Ascending aorta (tissue), 2 donors: ENCODE results near the gene WASHC4. TPM values are rescaled to one million over a fixed set of nuclear protein-coding genes. Genes with fewer than 3 reads are reported as not detected.
A peak's percentile ranks its signal among the peaks of the same experiment; 100 is the strongest.

Experiments used
- DNase-seq, 2 donors: peaks; one replicate each; pipeline ENCODE4 v3.0.0-alpha.2; 2019; ENCODE audit warnings: low spot score in 2 of 2
- H3K27ac ChIP-seq, 2 donors: fragments of 200-600 bp; sonication (generic); one replicate each; pipeline ENCODE4 v1.5.1; 2016 to 2017; ENCODE audit warnings: mild to moderate bottlenecking in 1 of 2
- H3K27me3 ChIP-seq: fragments of 200-600 bp; sonication (generic); one replicate; pipeline ENCODE4 v1.5.1; 2017
- H3K36me3 ChIP-seq, 2 donors: fragments of 200-600 bp; sonication (generic); one replicate each; pipeline ENCODE4 v1.5.1; 2016
- H3K4me1 ChIP-seq, 2 donors: fragments of 200-600 bp; sonication (generic); one replicate each; pipeline ENCODE4 v1.5.1; 2016 to 2017; ENCODE audit warnings: mild to moderate bottlenecking in 1 of 2
- H3K4me3 ChIP-seq, 2 donors: fragments of 200-600 bp; sonication (generic); one replicate each; pipeline ENCODE4 v1.5.1; 2016 to 2017; ENCODE audit warnings: mild to moderate bottlenecking in 1 of 2
- H3K9me3 ChIP-seq, 2 donors: fragments of 200-600 bp; sonication (generic); one replicate each; pipeline ENCODE4 v1.5.1; 2016
- intact Hi-C: fragments of 100-400 bp; cut with DNase I; formaldehyde crosslinking; loops from one replicate; pipeline ENCODE4 v1.15.1; 2023
- total RNA-seq: library from RNA; depleted of rRNA; stranded (reverse); fragments of >200 nt; gene quantifications from one replicate; pipeline ENCODE4 v1.1.0, GENCODE V29; 2016
- TF ChIP-seq, protein P1 (sequence below), 3 experiments: fragments of 200-600 bp in 2 of 3; fragments of 450-650 bp in 1 of 3; sonication (generic) in 2 of 3; IDR thresholded peaks; one replicate each; pipeline ENCODE4 v1.5.1; 2016 to 2019; ENCODE audit warnings: antibody characterized with exemption in 3 of 3, mild to moderate bottlenecking in 1 of 3, moderate library complexity in 1 of 3

The WASHC4 gene, protein sequence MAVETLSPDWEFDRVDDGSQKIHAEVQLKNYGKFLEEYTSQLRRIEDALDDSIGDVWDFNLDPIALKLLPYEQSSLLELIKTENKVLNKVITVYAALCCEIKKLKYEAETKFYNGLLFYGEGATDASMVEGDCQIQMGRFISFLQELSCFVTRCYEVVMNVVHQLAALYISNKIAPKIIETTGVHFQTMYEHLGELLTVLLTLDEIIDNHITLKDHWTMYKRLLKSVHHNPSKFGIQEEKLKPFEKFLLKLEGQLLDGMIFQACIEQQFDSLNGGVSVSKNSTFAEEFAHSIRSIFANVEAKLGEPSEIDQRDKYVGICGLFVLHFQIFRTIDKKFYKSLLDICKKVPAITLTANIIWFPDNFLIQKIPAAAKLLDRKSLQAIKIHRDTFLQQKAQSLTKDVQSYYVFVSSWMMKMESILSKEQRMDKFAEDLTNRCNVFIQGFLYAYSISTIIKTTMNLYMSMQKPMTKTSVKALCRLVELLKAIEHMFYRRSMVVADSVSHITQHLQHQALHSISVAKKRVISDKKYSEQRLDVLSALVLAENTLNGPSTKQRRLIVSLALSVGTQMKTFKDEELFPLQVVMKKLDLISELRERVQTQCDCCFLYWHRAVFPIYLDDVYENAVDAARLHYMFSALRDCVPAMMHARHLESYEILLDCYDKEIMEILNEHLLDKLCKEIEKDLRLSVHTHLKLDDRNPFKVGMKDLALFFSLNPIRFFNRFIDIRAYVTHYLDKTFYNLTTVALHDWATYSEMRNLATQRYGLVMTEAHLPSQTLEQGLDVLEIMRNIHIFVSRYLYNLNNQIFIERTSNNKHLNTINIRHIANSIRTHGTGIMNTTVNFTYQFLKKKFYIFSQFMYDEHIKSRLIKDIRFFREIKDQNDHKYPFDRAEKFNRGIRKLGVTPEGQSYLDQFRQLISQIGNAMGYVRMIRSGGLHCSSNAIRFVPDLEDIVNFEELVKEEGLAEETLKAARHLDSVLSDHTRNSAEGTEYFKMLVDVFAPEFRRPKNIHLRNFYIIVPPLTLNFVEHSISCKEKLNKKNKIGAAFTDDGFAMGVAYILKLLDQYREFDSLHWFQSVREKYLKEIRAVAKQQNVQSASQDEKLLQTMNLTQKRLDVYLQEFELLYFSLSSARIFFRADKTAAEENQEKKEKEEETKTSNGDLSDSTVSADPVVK
- 22.8 TPM for total RNA-seq

DNA sequence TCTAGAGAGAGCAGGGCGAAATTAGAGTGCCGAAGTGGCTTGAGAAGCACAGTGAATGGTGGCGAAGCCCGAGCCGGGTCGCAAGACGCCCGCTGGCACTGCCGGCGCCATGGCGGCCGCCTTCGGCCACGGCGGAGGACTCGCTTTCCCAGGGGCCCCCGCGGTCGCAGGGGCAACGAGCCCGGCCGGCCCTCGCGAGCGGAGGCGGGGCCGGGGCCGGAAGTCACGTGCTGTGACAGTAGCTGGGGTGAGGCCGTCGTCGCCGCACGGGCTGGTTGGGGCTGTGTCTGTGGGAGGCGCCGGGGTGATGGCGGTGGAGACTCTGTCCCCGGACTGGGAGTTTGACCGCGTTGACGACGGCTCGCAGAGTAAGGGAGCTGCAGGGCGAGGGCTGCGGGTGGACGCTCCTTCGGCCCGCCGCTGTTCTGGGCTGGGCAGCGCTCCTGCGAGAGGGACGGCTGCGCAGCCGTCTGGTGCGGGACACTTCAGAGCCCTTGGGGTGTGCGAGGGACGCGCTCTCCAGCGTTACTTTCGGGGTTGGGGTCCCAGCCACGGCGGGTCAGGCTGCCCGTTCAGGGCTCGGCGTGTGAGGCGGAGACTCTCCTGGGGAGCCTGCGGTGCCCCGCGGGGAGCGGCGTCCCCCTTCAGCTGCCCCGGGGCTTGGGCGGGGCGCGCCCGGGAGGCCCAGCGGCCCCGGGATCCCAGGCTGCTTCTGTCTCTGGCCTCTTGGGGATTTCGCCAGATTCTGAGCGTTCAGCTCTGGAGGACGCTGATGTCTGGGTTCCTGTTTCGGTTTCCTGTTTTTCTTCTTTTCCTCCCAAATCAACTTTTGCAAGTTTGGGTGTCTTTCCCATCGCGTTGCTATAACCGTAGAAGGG is at the start of gene WASHC4:
WASHC4 (plus strand) TSS at position 238 of the 878 bp plus-strand sequence; CDS start at position 308, 70 bp downstream.
- Histone ChIP-seq H3K4me1 (peaks cover 6 to 11% of the 10 kb centered on the region in 2 donors), H3K27me3 (no peaks in the 10 kb centered on the region), H3K4me3 (peak within 1 kb of the TSS; percentile 83 to 94), H3K36me3 (peaks cover 0 to 7% of the 10 kb centered on the region in 2 donors), H3K27ac (peak within 1 kb of the TSS; percentile 97 to 98), H3K9me3 (no peaks in the 10 kb centered on the region)
- TF ChIP-seq, protein P1, sequence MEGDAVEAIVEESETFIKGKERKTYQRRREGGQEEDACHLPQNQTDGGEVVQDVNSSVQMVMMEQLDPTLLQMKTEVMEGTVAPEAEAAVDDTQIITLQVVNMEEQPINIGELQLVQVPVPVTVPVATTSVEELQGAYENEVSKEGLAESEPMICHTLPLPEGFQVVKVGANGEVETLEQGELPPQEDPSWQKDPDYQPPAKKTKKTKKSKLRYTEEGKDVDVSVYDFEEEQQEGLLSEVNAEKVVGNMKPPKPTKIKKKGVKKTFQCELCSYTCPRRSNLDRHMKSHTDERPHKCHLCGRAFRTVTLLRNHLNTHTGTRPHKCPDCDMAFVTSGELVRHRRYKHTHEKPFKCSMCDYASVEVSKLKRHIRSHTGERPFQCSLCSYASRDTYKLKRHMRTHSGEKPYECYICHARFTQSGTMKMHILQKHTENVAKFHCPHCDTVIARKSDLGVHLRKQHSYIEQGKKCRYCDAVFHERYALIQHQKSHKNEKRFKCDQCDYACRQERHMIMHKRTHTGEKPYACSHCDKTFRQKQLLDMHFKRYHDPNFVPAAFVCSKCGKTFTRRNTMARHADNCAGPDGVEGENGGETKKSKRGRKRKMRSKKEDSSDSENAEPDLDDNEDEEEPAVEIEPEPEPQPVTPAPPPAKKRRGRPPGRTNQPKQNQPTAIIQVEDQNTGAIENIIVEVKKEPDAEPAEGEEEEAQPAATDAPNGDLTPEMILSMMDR (IDR thresholded peaks at IDR 0.05) = no peak
- intact Hi-C loops = loop anchor here (1.0 to 2.0 kb wide), 2 partner anchors 23 to 651 kb away; partner anchors contain the start of genes ALDH1L2 and CHST11
- peak; percentile 77 to 96 for DNase-seq

DNA sequence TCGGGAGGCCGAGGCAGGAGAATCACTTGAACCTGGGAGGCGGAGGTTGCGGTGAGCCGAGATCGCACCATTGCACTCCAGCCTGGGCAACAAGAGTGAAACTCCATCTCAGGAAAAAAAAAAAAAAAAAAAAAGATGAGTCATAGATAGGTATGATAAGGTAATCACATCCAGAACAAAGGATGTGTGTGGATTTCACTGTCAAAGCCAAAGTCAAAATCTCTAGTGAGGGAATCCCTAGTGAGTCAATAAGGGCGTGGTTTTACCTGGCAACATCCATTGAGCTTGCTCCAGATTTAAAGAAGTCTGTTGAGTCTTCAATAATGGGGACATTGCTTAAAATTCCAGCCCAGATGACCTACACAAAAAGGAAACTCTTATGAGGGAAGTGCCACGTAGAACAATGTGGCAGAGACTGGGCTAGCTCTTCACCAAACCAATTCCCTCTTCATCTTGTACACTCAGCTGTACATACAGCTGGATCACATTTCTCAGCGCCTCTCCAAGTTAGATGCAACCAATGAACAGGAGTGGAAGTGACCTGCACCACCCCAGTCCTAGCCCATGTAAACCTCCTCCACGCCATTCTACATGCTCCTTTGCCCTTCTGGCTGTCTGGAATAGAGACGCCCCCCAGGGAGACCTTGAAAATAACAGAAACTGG is 46.7 kb upstream of the WASHC4 start:
- TF ChIP-seq, protein P1 (IDR thresholded peaks at IDR 0.05) = no peak
- H3K4me1 ChIP-seq = no peaks in the 10 kb centered on the region
- H3K27ac ChIP-seq = no peak overlapping the region
- peaks cover 0 to 8% of the 10 kb centered on the region in 2 donors for H3K9me3 ChIP-seq
- peaks cover 52 to 57% of the 10 kb centered on the region in 2 donors for H3K36me3 ChIP-seq
- intact Hi-C loops = no loop called here
- no peak for DNase-seq
- H3K4me3 ChIP-seq = no peak overlapping the region
- H3K27me3 ChIP-seq = no peaks in the 10 kb centered on the region

DNA sequence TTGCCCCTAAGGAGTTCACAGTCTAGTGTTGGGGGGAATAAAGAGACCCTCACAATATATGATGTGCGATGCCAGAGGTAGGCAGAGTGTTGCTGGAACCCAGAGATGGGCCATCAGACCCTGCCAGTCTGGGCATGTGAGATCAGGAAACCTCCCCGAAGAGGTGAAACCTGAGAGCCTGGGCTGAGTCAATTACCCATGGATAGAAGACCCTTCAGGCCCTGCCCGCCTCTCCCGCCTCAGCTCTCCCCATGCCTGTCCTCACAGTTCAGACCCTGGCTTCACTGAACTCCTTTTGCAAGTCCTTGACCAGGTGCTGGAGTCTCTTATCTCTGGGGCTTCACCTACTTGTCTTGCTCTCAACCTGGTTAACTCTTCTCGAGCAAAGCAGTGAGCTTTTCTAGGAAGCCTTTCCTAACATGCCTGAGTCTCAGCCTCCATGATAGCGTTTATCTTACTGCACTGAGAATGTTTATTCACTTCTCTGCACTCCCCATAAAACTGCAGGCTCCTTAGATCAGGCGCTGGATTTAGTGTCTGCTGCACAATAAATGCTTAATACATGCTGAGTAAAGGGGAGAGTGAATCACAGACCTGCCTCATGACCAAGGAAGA is 42.9 kb upstream of the WASHC4 start:
- intact Hi-C loops = no loop called here
- TF ChIP-seq, protein P1 (IDR thresholded peaks at IDR 0.05) = no peak
- no peak overlapping the region for H3K4me3 ChIP-seq
- H3K36me3 ChIP-seq = peaks cover 48 to 51% of the 10 kb centered on the region in 2 donors
- no peak overlapping the region for H3K27ac ChIP-seq
- no peaks in the 10 kb centered on the region for H3K4me1 ChIP-seq
- no peak for DNase-seq
- H3K27me3 ChIP-seq = no peaks in the 10 kb centered on the region
- H3K9me3 ChIP-seq = no peaks in the 10 kb centered on the region

DNA sequence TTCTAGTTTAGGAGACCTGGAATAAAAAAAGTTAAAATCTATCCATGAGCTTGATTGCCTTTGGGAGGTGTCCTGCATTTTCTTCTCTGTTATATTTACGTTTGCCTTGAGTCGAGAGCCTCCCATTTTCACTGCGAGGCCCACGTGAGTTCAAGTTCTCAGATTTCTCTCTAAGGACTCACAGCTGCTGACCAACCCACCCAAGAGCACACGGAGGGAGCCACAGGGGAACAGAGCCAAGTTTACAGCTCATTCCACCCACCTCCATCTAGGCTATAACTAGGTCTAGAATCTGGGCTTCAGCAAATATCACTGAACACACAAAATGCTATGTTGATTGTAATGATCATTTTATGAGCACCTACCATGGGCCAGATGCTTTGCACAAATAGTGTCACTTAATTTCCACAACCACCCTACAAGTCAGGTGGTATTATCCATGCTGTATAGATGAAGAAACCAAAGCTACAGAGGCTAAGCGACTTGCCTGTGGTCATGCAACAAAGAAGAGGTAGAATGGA is 40.0 kb upstream of the WASHC4 start:
- Histone ChIP-seq H3K4me3 (no peak overlapping the region), H3K36me3 (peaks cover 29 to 51% of the 10 kb centered on the region in 2 donors), H3K4me1 (no peaks in the 10 kb centered on the region), H3K27me3 (no peaks in the 10 kb centered on the region), H3K9me3 (no peaks in the 10 kb centered on the region), H3K27ac (no peak overlapping the region)
- TF ChIP-seq, protein P1 (IDR thresholded peaks at IDR 0.05) = no peak
- no peak for DNase-seq
- intact Hi-C loops = no loop called here
